Kasumi-1 (cell line): ENCODE measurements around the gene MVB12B.

Experiments used
- DNase-seq, 2 experiments: peaks; one replicate each; lab custom pipeline; 2025; lab: John Stamatoyannopoulos, UW

Gene MVB12B

DNA sequence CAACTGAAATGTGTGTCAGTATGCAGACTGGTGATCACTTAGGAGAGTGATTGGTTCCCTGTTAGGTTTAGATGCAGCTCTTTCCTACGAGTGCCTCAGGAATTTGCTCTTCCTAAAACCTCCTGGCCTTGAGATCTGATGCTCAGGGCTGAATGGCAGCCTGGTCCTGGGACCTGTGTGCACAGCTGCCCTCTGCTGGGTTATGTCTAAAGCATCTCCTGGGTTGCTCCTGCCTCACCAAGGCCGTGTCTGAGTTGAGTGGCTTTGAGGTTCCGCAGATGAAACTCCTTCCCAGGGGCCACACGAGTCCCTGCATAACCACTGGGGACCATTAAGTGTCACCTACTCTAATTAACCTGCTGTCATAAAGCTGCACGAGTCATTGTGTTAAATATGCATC, 59.5 kb downstream of the MVB12B start:
- DNase-seq: peak; percentile 28 to 45

DNA sequence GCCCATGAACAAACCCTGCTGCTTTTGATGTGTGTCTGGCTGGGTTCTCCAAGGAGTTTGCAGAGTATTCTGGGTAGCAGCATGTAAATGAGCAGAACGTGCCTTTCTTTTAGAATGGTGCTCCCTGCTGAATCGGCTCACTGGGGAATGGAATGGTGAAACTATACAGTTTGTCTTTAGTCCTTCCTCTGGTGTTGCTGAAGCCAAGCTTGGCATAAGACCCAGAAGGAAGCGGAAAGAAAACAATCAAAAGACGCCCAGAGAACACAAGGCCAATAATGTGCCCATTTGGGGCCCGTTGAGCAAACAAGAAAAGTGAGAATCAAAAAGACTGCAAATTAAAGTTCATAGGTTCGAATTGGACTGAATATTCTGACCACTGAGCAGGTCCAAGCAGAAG, 60.1 kb downstream of the MVB12B start:
- DNase-seq: no peak

DNA sequence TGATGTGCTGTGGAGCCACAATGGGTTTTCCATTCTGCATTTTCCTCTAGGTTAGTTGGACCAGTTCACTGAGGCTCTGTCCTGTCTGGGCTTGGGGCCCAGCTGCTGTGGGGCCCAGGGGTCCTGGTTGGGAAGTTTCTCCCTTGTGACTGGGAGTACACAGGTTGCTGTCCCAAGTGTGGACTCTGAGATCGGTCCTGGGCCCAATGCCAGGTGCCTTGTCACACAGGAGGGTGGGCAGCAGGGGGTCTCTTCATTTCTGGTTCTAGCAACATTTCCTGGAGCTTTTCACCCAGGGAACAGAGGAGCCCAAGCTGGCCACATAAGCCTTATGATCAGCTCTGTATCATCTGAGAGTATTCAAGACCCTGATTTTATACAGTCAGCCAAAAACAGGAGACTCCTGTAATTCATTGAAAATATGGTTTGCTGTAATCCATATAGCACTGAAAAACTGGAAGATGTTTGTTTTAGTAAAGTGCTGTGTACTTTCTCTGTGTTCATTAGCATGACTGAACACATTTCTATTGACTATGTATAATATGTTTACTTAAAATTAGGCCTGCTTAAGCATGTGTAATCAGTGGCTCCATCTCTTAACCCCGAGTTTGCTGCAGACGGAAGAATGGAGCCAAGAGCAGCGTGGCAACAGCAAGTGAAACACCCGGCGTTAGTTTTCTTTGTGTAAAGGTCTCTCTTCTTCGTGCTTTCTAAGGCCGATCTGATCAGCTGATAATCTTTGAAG, 62.5 kb downstream of the MVB12B start:
- no peak for DNase-seq

DNA sequence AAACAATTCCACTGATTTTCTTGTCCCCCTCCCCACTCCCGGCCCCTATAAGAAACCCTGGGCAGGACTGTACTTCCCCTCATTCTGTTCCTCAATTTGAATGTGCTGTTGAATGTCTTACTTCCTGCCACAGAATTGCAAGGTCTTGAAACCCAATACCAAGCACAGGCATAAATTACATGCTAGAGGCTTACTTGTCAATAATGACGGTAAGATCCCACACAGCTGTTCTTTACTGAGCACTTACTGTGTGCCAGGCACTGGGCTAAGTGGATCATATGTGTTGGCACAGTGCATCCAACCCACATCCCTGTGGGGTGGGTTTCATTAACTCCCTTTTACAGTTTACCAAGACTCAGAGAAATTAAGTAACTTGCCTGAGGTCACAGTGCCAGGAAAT, 63.4 kb downstream of the MVB12B start:
- peak; percentile 81 to 85 for DNase-seq

DNA sequence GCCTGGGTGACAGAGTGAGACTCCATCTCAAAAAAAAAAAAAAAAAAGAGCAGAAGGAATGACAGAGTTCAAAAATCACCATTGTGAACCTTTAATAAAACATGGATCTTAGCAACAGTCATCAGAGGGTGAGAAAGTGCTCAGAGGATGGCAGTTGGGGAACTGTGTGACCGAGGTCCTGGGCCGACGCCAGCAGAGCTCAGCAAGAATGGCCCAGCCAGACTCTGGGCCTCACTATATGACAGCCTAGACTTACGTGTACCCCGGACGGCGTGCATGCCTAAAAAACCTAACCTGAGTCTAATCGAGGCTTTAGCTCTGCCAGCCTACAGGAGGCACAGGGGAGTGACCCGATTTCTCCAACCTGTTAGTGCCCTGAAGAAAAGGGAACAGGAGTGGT, 64.3 kb downstream of the MVB12B start:
- no peak for DNase-seq

DNA sequence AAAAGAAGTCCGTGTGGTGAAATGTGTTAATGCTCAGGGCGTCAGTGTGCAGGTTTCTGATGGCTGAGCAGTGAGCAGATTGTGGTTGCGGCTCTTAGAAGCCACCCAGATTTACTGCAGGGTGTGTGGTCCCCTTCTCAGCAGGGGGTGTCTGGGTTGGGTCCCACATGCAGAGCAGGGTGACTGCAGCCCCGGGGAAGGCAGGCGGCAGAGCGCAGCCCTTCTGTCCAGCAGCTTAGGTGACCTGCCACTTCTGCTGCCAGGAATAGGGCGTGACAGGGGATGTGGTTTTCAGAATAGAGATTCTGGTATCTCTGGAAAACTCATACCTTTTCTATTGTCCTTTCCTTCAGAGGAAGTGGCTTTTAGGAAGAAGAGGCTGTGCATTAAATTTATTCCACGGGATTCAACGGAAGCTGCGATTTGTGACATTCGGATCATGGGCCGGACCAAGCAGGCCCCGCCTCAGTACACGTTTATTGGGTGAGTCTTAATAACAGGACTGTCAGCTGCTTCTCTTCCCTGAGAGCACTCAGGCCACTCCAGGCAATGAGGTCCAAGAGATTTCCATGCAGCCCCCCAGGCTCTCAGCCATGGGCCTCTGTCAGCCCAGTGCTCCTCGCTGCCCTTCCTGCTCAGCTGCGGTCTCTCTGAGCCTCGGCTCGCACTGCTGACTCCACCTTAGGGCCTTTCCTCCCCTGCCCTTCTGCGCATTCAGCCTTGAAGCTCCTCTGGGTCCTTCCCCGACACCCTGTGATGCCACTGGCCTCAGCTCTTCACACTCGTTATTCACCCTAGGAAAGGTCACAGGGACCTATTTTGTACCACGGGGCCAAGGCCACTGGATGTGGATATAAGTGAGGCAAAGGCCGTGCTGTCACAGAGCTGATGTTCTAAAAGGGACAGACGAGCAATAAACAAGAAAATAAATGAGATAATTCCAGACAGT, 65.4 kb downstream of the MVB12B start:
- DNase-seq: no peak

DNA sequence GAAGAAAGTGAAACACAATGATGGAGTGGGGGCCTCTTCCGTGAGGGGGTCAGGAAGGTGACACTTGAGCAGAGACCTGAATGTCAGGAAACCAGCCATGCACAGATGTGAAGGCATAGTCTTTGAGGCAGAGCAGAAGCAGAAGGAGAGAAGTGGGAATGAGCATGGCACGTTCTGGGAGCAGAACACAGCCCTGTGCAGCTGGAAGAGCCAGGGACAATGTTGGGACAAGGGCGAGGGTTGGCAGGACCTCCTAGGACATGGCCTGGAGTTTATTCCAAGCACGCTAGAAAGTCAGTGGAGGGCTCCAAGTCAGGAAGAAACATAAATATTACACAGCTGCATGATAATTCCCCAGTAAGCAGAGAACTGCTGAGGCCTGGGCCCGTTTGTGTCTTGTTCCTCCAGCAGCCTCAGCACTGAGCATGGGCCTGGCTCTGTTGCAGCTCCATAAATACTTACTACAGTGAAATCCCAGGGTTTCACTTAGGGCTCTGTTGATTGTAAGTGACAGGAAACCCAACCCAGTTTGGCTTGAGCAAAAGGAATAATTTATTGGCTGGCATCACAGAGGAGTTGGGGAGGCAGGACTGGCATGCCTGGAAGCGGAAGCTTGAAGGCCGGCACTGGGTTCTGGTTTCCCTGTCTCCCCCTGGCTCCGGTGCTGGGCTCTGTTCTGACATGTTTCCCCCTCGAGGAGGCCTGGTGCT, 66.2 kb downstream of the MVB12B start:
- no peak for DNase-seq

DNA sequence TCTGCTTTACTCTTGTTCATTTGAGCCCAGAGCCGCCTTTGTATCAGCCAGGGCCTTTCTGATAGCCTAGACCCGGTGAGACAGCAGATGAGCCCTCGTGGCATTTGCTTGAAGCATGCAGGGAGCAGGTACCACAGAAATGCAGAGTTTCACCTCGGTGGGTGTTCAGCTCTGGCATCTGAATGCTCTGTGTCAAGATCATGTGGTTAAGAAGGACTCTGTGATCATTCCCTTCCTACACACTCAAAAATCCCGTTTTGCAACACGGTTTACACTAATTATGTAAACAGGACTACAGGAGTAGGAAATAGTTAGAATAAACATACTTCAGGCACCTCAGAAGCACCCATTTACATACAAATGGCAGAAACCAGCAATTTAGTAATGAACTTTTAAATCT, 67.2 kb downstream of the MVB12B start:
- DNase-seq: no peak

DNA sequence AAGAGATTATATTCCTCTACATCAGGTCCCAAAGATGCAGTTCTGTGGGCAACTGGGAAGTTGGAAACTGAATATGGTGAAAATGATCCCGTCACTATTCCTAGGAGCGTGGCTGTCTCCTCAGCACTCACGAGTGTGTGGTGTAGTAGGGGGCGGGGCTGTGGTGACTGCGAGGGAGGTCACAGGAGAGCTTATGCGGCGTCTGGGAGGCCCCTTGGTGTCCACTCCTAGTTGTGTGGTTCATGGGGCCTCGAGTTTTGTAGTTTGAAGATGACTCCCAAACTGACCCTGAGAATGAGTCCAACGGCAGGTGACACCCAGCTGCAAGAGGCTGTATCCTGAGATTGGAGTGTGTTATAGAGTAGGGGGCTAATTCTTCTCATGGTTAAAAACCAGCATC, 68.2 kb downstream of the MVB12B start:
- DNase-seq: no peak

DNA sequence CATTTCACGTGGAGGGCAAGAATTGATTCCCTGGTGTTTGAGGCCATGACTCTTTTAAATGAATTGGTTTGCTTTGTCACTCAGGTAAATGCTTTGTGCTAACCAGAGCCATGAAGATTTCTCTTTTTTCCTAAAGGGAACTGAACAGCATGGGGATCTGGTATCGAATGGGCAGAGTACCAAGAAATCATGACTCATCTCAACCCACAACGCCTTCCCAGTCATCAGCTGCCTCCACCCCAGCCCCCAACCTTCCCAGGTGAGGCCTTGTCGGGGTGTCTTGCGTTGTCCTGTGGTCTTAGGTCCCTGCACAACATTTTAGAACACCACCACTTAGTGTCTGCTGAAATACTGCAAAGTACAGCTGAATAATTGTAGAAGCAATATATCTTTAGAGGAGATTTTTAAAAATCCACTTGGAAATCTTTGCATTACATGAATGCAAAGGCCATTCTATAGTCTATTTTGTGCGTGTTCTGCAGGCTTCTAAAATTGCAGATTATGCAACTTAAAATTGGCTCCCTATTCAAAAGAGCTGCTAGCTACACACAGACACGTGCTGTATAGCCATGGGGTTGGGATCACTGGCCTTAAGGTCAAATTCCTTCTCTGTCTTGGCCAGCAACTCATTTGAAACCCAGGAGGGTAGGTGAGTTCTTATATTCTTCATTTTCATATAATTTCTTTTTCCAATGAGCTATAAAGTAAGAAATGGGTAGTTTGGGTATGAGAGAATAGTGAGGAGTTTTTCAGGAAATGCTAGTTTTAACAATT, 69.0 kb downstream of the MVB12B start:
- DNase-seq: no peak

DNA sequence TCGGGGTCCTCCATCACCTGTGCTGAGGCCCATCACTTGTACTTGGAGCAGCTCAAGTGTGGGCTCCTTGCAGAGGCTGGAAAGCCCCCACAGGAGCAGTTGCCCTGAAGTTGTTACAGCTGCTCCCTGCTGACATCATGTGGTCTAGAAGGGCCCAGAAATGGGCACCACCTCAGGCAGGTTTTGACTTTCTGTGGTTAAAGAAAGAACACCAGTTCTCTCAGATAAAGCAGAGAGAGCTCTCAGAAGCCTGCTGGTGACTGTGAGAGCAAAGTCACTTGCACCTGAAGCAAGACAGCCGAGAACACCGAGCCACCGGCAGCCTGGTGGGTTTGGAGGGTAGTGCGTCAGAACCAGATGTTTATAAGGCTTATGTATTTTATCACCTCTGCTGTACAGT, 70.4 kb downstream of the MVB12B start:
- DNase-seq: no peak

DNA sequence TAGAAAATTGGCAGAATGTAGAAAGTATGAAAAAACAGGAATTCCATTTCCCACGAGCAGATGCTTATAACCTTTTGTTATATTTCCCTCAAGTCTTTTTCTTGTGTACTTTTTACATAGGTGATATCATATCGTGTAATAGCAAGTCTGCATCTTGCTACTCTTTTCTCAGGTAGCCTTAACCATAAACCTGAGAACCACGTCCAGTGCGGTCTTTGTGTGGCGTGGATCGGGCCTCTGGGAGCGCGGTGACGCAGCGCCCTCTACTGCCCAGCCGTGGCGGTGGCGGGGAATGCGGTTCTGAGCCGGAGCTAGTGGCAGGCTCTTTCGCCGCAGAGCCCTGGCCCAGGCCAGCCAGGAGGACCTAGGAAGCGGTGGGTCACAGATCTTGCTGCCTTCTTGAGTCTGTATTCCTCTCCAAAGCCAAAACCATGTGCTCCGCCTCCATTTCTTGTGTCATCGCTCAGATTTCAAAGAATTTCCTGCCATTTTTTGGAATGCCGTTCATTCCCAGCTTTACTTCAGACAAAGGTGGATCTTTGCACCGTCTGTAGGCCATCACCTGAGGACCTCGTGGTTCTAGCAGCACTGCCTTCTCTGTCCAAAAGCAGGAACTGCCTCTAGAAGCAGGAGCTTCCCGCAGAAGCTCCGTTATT, 71.9 kb downstream of the MVB12B start:
- peak; percentile 29 to 37 for DNase-seq

DNA sequence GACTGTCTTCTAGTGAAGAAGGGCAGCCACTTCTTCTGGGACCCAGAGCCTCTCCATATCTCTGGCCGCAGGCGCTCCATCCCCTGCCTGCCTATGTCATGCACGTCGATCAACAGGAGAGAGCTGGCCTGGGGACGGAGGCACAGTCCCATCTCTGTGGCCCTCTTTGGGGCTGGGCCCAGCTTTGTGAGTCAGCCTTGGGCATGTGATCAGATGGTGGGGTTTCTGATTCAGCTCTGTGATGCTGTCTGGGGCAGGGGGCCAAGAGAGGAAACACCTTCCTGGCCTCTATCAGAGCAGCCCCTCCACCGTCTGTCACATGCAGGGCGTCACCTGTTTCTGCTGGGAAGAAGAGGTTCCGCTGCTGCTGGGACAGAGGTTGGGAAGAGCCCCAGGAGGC, 72.6 kb downstream of the MVB12B start:
- no peak for DNase-seq

DNA sequence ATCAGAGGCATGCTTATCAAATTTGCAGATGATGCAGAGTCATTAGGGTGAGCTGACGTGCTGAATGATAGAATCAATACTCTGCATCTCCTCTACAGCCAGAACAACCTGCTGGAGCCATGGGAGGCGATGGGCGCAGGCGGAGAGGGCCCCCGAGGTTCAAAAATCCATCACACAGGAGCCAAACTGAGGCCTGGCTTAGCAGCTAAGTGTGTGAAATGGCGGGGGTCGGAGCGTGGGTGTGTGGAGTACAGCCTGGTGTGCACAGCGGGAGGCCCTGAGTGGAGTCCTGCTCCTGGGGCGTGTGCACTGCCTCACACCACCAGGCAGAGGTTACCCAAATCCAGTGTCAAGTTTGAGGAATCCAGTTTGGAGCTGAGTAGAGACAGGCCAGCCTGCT, 73.2 kb downstream of the MVB12B start:
- no peak for DNase-seq

DNA sequence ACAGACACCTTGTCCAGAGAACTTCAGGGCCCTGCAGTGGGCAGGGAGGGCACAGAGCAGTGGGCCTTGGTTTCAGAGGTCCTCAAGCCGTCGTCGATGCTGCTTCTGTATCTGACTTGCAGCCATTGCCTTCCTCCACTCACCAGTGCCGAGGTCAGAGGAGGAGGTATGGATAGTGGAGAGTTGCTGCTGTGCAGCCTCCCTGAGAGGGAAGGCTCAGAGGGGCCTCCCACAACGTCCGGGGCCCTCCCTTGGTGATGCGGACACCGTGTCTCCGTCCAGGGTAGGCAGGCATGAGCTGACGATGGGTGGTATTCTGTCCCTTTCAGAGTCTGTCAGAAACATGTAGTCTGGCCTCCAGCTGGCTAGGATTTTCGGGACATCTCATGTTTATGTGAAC, 73.9 kb downstream of the MVB12B start:
- DNase-seq: no peak

DNA sequence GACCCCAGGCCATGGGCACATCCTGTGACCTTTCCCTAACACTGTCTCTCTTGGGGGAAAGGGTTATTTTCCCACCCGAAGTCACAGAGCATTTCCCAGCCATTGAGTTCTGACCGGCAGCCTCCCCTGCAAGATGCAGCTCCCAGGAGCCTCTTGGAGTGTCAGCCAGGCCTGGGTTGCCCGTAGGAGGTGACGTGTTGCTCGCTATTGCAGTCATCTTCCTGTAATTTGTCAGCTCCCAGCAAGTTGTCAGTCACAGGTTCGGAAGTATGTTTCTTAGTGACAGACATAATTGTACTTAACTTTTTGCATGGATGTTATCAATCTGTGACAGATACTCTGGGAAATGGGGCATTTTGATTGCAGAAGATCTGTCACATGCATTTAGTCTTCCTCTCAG, 74.5 kb downstream of the MVB12B start:
- DNase-seq: no peak

DNA sequence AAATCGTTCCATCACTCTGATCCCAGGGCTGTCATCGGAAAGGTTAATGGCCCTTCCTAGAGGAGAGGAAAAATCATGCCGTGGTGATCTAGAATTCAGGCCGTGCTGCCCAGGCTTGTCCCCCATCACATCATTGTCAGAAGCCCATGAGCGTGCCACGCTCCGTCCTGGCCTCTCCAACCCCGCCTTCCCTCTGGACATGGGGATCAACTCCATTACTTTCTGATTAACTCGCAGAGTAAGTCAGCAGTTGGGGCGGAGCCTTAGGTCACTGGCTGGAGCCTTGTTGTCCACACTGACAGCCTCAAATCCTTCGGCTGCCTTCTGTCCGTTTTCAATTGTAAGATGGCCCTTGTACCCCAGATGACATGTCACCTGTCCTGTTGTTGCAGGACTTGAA, 75.0 kb downstream of the MVB12B start:
- DNase-seq: no peak

DNA sequence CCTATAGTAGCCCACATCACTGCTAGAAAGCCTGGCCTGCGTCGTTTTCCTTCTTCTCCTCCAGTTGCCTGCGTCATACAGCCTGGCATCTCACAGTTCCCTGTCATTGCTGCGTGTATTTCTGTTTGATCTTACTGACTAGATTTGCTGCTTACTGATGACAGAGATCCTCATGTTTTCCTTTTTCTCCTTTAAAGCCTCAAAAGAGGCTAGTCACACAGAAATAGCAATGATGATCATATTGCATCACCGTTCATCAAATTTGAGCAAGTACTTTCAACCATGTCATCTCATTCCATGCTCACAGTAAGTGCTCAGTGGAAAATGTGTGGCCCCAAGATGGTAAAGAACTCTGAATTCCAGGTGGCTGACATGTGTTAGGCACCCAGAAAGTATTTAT, 76.8 kb downstream of the MVB12B start:
- DNase-seq: no peak

DNA sequence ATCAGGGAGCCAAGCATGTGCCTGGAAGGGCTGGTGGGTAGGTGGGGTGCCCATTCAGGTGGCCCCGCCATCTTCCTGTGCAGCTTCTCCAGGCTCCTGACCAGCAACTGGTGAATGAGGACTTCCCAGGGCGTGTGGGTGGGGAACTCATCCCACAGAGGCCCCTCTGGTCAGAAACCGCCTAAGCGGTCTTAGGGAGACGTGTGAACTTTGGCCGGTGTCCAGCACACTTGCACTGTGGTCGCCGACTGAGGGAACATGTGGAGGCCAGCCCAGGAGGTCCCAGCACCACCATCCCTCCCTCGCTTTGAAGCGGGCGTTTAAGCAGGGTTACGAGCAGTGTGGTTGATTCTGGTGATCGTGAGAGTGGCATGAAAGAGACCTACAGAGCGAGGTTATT, 77.8 kb downstream of the MVB12B start:
- DNase-seq: no peak

DNA sequence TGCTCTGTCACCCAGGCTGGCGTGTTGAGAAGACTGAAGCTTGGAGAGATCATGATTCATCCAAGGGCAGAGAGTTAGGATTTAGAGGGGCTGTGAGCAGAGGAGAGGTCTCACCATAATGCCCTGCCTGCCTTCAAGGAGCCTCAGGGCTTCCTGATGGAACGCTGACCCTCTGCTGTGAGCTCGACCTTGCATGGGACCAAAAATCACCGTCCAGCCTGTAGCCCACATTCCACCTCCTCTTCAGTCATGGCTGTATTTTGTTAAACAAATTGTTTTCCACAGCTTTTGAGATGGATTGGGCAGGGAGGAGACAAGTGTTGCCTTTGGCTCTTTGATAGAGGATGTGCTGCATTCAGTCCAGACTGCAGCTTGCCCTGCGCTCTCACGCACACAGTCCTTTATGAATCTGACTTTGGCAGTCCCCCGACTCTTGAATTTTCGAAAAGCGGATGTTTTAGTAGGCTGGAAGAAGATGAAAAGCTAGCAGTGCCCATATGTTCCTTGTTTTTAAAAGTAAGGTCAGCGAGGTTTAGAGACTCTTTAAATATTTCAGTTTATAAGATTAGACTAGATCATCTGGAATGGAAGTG, 79.5 kb downstream of the MVB12B start:
- DNase-seq: no peak
